OCI-LY1 (cell line): ENCODE measurements around the gene OR6B3.

Source experiments
- CTCF ChIP-seq: fragments of 200-600 bp; sonication (generic), shearing (Covaris generic); IDR thresholded peaks from 2 replicates; pipeline ENCODE4 v1.5.1; 2017; ENCODE audit warnings: mild to moderate bottlenecking, antibody characterized with exemption, low read length, moderate library complexity, mixed read lengths
- EZH2 ChIP-seq: fragments of 200-600 bp; sonication (generic), shearing (Covaris generic); IDR thresholded peaks from 2 replicates; pipeline ENCODE4 v1.8.0; 2017; ENCODE audit warnings: borderline replicate concordance, mixed run types, mild to moderate bottlenecking, antibody characterized with exemption, low read length, moderate library complexity, mixed read lengths

GRCh38 chr2:240052524-240052923 lies 797 bp downstream of the OR6B3 start:
- TF ChIP-seq CTCF = no peak
- no peak for TF ChIP-seq EZH2
